ENCODE measurements around the gene TMEM18. TPM values are rescaled to one million over a fixed set of nuclear protein-coding genes. Genes with fewer than 3 reads are reported as not detected.

The TMEM18 gene
- polyA plus RNA-seq, 1 of the 3 experiments (the other 2 are of a cell fraction) = 29.3 TPM

GRCh38 chr2:710867-711665, 33.9 kb upstream of the TMEM18 start:
- Histone ChIP-seq H3K9ac (no peak overlapping the region), H4K20me1 (ENCODE audit: insufficient read depth) (no peaks in the 10 kb centered on the region), H3K4me1 (ENCODE audit: control insufficient read depth in 1 of 2, insufficient read depth in 2 of 2, low read depth in 1 of 2, low read length in 1 of 2) (peaks cover 0 to 6% of the 10 kb centered on the region in 2 experiments; a peak in 1 of 4 replicates), H3K79me2 (ENCODE audit: insufficient read depth) (no peaks in the 10 kb centered on the region), H3K4me2 (no peak overlapping the region), H3K9me3 (no peaks in the 10 kb centered on the region), H3K36me3 (replicated peaks in 1 of 2; ENCODE audit: control insufficient read depth in 1 of 2, insufficient read depth in 2 of 2, low read length in 1 of 2) (no peaks in the 10 kb centered on the region), H3K9me2 (no peaks in the 10 kb centered on the region), H3K4me3 (ENCODE audit: low read depth in 2 of 2, low read length in 1 of 2) (no peak overlapping the region), H3F3A (replicated peaks; ENCODE audit: insufficient read depth) (no peaks in the 10 kb centered on the region), H3K27me3 (ENCODE audit: insufficient read depth) (no peaks in the 10 kb centered on the region; the same call in 1 of the 2 replicates), H2AFZ (ENCODE audit: low read depth) (no peak overlapping the region), H3K27ac (ENCODE audit: low read depth in 2 of 2, low read length in 1 of 2) (no peak overlapping the region)
- WGBS (ENCODE audit: low lambda C conversion rate) = 25% methylated on average over 5 of the region's 5 CpGs
- DNase-seq = no peak
- TF ChIP-seq, protein P1, sequence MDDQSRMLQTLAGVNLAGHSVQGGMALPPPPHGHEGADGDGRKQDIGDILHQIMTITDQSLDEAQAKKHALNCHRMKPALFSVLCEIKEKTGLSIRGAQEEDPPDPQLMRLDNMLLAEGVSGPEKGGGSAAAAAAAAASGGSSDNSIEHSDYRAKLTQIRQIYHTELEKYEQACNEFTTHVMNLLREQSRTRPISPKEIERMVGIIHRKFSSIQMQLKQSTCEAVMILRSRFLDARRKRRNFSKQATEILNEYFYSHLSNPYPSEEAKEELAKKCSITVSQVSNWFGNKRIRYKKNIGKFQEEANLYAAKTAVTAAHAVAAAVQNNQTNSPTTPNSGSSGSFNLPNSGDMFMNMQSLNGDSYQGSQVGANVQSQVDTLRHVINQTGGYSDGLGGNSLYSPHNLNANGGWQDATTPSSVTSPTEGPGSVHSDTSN (IDR thresholded peaks at IDR 0.05) = no peak
- no peak for TF ChIP-seq NFIC (IDR thresholded peaks at IDR 0.05; ENCODE audit: borderline replicate concordance)
- no peak for TF ChIP-seq RCOR1 (IDR thresholded peaks at IDR 0.05; ENCODE audit: low read length)
- TF ChIP-seq RXRA (IDR thresholded peaks at IDR 0.05; ENCODE audit: borderline replicate concordance, low read depth) = no peak
- no peak for TF ChIP-seq TEAD4 (IDR thresholded peaks at IDR 0.05; ENCODE audit: borderline replicate concordance, insufficient read depth)
- no peak for TF ChIP-seq FOXM1 (IDR thresholded peaks at IDR 0.05; ENCODE audit: low read depth)
- TF ChIP-seq, protein P2, sequence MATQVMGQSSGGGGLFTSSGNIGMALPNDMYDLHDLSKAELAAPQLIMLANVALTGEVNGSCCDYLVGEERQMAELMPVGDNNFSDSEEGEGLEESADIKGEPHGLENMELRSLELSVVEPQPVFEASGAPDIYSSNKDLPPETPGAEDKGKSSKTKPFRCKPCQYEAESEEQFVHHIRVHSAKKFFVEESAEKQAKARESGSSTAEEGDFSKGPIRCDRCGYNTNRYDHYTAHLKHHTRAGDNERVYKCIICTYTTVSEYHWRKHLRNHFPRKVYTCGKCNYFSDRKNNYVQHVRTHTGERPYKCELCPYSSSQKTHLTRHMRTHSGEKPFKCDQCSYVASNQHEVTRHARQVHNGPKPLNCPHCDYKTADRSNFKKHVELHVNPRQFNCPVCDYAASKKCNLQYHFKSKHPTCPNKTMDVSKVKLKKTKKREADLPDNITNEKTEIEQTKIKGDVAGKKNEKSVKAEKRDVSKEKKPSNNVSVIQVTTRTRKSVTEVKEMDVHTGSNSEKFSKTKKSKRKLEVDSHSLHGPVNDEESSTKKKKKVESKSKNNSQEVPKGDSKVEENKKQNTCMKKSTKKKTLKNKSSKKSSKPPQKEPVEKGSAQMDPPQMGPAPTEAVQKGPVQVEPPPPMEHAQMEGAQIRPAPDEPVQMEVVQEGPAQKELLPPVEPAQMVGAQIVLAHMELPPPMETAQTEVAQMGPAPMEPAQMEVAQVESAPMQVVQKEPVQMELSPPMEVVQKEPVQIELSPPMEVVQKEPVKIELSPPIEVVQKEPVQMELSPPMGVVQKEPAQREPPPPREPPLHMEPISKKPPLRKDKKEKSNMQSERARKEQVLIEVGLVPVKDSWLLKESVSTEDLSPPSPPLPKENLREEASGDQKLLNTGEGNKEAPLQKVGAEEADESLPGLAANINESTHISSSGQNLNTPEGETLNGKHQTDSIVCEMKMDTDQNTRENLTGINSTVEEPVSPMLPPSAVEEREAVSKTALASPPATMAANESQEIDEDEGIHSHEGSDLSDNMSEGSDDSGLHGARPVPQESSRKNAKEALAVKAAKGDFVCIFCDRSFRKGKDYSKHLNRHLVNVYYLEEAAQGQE (IDR thresholded peaks at IDR 0.05; ENCODE audit: low read depth, low read length) = no peak
- TF ChIP-seq SIN3A (IDR thresholded peaks at IDR 0.05; ENCODE audit: borderline replicate concordance, low read depth, low read length) = no peak
- no peak for TF ChIP-seq GATA2 (CRISPR knock-in tag; IDR thresholded peaks at IDR 0.05)
- TF ChIP-seq EZH2phosphoT487 (IDR thresholded peaks at IDR 0.05; ENCODE audit: borderline replicate concordance, low read depth) = no peak
- no peak for TF ChIP-seq POLR2AphosphoS5 (IDR thresholded peaks at IDR 0.05; ENCODE audit: low read depth, low read length)
- CTCF ChIA-PET = interaction anchor here (0.8 to 1.7 kb wide), 6 partner anchors 10 to 840 kb away, joined by 3 to 8 read pairs (median 3); no protein-coding TSS in a partner anchor
- POLR2A ChIA-PET = no interaction called here

Data from SK-N-SH (cell line).